ENCODE results near the gene KIRREL3. TPM values are rescaled to one million over a fixed set of nuclear protein-coding genes. Genes with fewer than 3 reads are reported as not detected.

The KIRREL3 gene
- total and polyA plus RNA-seq, 4 donors = 0.90 TPM; not detected in 3

GRCh38 chr11:126405374-126405773 is 595.2 kb downstream of the KIRREL3 start:
- Histone ChIP-seq H3K4me3 (ENCODE audit: low read length in 2 of 2) (no peak overlapping the region), H3K27ac (ENCODE audit: low read depth in 1 of 2, low read length in 2 of 2) (no peak overlapping the region), H3K27me3 (ENCODE audit: control insufficient read depth in 1 of 2, insufficient read depth in 2 of 2, low read length in 1 of 2) (no peaks in the 10 kb centered on the region), H3K4me1 (ENCODE audit: control insufficient read depth in 1 of 2, insufficient read depth in 2 of 2, low read length in 2 of 2) (no peaks in the 10 kb centered on the region), H3K9me3 (ENCODE audit: control insufficient read depth, low read length) (no peaks in the 10 kb centered on the region), H3K36me3 (ENCODE audit: control insufficient read depth in 1 of 2, insufficient read depth in 2 of 2, low read length in 1 of 2) (no peaks in the 10 kb centered on the region)
- DNase-seq = peak in 1 of 2 donors; percentile 44
- 95 to 98% methylated on average over 3 of the region's 3 CpGs for WGBS, 2 donors
- intact Hi-C loops (cut with DNase I) = no loop called here
- no peak for ATAC-seq (ENCODE audit: low FRiP score)

- Histone ChIP-seq H3K9me3 (ENCODE audit: control insufficient read depth, low read length) (no peaks in the 10 kb centered on the region), H3K27me3 (ENCODE audit: control insufficient read depth in 1 of 2, insufficient read depth in 2 of 2, low read length in 1 of 2) (no peaks in the 10 kb centered on the region), H3K4me3 (ENCODE audit: low read length in 2 of 2) (no peak overlapping the region), H3K27ac (ENCODE audit: low read depth in 1 of 2, low read length in 2 of 2) (no peak overlapping the region), H3K36me3 (ENCODE audit: control insufficient read depth in 1 of 2, insufficient read depth in 2 of 2, low read length in 1 of 2) (no peaks in the 10 kb centered on the region), H3K4me1 (ENCODE audit: control insufficient read depth in 1 of 2, insufficient read depth in 2 of 2, low read length in 2 of 2) (no peaks in the 10 kb centered on the region)
- intact Hi-C loops (cut with DNase I) = no loop called here
- DNase-seq = peak in 1 of 2 donors; percentile 12
- WGBS, 2 donors = 70 to 74% methylated on average over 5 of the region's 5 CpGs
- ATAC-seq (ENCODE audit: low FRiP score) = no peak
Observed at GRCh38 chr11:126404367-126404766, 596.2 kb downstream of the KIRREL3 start.

GRCh38 chr11:126403658-126404057 is 596.9 kb downstream of the KIRREL3 start:
- Histone ChIP-seq H3K9me3 (ENCODE audit: control insufficient read depth, low read length) (no peaks in the 10 kb centered on the region), H3K4me1 (ENCODE audit: control insufficient read depth in 1 of 2, insufficient read depth in 2 of 2, low read length in 2 of 2) (no peaks in the 10 kb centered on the region), H3K36me3 (ENCODE audit: control insufficient read depth in 1 of 2, insufficient read depth in 2 of 2, low read length in 1 of 2) (no peaks in the 10 kb centered on the region), H3K4me3 (ENCODE audit: low read length in 2 of 2) (no peak overlapping the region), H3K27me3 (ENCODE audit: control insufficient read depth in 1 of 2, insufficient read depth in 2 of 2, low read length in 1 of 2) (no peaks in the 10 kb centered on the region), H3K27ac (ENCODE audit: low read depth in 1 of 2, low read length in 2 of 2) (no peak overlapping the region)
- intact Hi-C loops (cut with DNase I) = no loop called here
- ATAC-seq (ENCODE audit: low FRiP score) (no peak), DNase-seq (peak in 1 of 2 donors; percentile 43)
- WGBS, 2 donors = 91 to 92% methylated on average over 8 of the region's 8 CpGs

- H3K27ac ChIP-seq (ENCODE audit: low read depth in 1 of 2, low read length in 2 of 2) = no peak overlapping the region
- no peak for DNase-seq
- no peaks in the 10 kb centered on the region for H3K9me3 ChIP-seq (ENCODE audit: control insufficient read depth, low read length)
- intact Hi-C loops (cut with DNase I) = no loop called here
- no peaks in the 10 kb centered on the region for H3K4me1 ChIP-seq (ENCODE audit: control insufficient read depth in 1 of 2, insufficient read depth in 2 of 2, low read length in 2 of 2)
- no peak overlapping the region for H3K4me3 ChIP-seq (ENCODE audit: low read length in 2 of 2)
- no peaks in the 10 kb centered on the region for H3K36me3 ChIP-seq (ENCODE audit: control insufficient read depth in 1 of 2, insufficient read depth in 2 of 2, low read length in 1 of 2)
- WGBS, 2 donors = 88 to 95% methylated on average over 15 of the region's 15 CpGs
- no peak for ATAC-seq (ENCODE audit: low FRiP score)
- H3K27me3 ChIP-seq (ENCODE audit: control insufficient read depth in 1 of 2, insufficient read depth in 2 of 2, low read length in 1 of 2) = no peaks in the 10 kb centered on the region
Observed at GRCh38 chr11:126403022-126403581, 597.5 kb downstream of the KIRREL3 start.

GRCh38 chr11:126400479-126400878 is 600.1 kb downstream of the KIRREL3 start:
- ATAC-seq (ENCODE audit: low FRiP score) (no peak), DNase-seq (peak in 1 of 2 donors; percentile 9)
- no peaks in the 10 kb centered on the region for H3K36me3 ChIP-seq (ENCODE audit: control insufficient read depth in 1 of 2, insufficient read depth in 2 of 2, low read length in 1 of 2)
- no peak overlapping the region for H3K4me3 ChIP-seq (ENCODE audit: low read length in 2 of 2)
- no peaks in the 10 kb centered on the region for H3K9me3 ChIP-seq (ENCODE audit: control insufficient read depth, low read length)
- no peak overlapping the region for H3K27ac ChIP-seq (ENCODE audit: low read depth in 1 of 2, low read length in 2 of 2)
- no peaks in the 10 kb centered on the region for H3K4me1 ChIP-seq (ENCODE audit: control insufficient read depth in 1 of 2, insufficient read depth in 2 of 2, low read length in 2 of 2)
- 95 to 96% methylated on average over 6 of the region's 6 CpGs for WGBS, 2 donors
- intact Hi-C loops (cut with DNase I) = no loop called here
- H3K27me3 ChIP-seq (ENCODE audit: control insufficient read depth in 1 of 2, insufficient read depth in 2 of 2, low read length in 1 of 2) = no peaks in the 10 kb centered on the region

GRCh38 chr11:126400019-126400418 is 600.6 kb downstream of the KIRREL3 start:
- H3K4me1 ChIP-seq (ENCODE audit: control insufficient read depth in 1 of 2, insufficient read depth in 2 of 2, low read length in 2 of 2) = no peaks in the 10 kb centered on the region
- no peaks in the 10 kb centered on the region for H3K27me3 ChIP-seq (ENCODE audit: control insufficient read depth in 1 of 2, insufficient read depth in 2 of 2, low read length in 1 of 2)
- no peak overlapping the region for H3K27ac ChIP-seq (ENCODE audit: low read depth in 1 of 2, low read length in 2 of 2)
- H3K9me3 ChIP-seq (ENCODE audit: control insufficient read depth, low read length) = no peaks in the 10 kb centered on the region
- no peaks in the 10 kb centered on the region for H3K36me3 ChIP-seq (ENCODE audit: control insufficient read depth in 1 of 2, insufficient read depth in 2 of 2, low read length in 1 of 2)
- no peak overlapping the region for H3K4me3 ChIP-seq (ENCODE audit: low read length in 2 of 2)
- ATAC-seq (ENCODE audit: low FRiP score) (no peak), DNase-seq (no peak)
- intact Hi-C loops (cut with DNase I) = no loop called here

GRCh38 chr11:126398721-126399120 is 601.8 kb downstream of the KIRREL3 start:
- H3K27me3 ChIP-seq (ENCODE audit: control insufficient read depth in 1 of 2, insufficient read depth in 2 of 2, low read length in 1 of 2) = no peaks in the 10 kb centered on the region
- intact Hi-C loops (cut with DNase I) = no loop called here
- ATAC-seq (ENCODE audit: low FRiP score) (no peak), DNase-seq (peak in 1 of 2 donors; percentile 26)
- no peaks in the 10 kb centered on the region for H3K4me1 ChIP-seq (ENCODE audit: control insufficient read depth in 1 of 2, insufficient read depth in 2 of 2, low read length in 2 of 2)
- no peak overlapping the region for H3K27ac ChIP-seq (ENCODE audit: low read depth in 1 of 2, low read length in 2 of 2)
- 95 to 100% methylated on average over 1 of the region's 1 CpG for WGBS, 2 donors
- H3K4me3 ChIP-seq (ENCODE audit: low read length in 2 of 2) = no peak overlapping the region
- H3K36me3 ChIP-seq (ENCODE audit: control insufficient read depth in 1 of 2, insufficient read depth in 2 of 2, low read length in 1 of 2) = no peaks in the 10 kb centered on the region
- no peaks in the 10 kb centered on the region for H3K9me3 ChIP-seq (ENCODE audit: control insufficient read depth, low read length)

GRCh38 chr11:126398296-126398695 is 602.3 kb downstream of the KIRREL3 start:
- Histone ChIP-seq H3K27ac (ENCODE audit: low read depth in 1 of 2, low read length in 2 of 2) (no peak overlapping the region), H3K4me3 (ENCODE audit: low read length in 2 of 2) (no peak overlapping the region), H3K36me3 (ENCODE audit: control insufficient read depth in 1 of 2, insufficient read depth in 2 of 2, low read length in 1 of 2) (no peaks in the 10 kb centered on the region), H3K27me3 (ENCODE audit: control insufficient read depth in 1 of 2, insufficient read depth in 2 of 2, low read length in 1 of 2) (no peaks in the 10 kb centered on the region), H3K4me1 (ENCODE audit: control insufficient read depth in 1 of 2, insufficient read depth in 2 of 2, low read length in 2 of 2) (no peaks in the 10 kb centered on the region), H3K9me3 (ENCODE audit: control insufficient read depth, low read length) (no peaks in the 10 kb centered on the region)
- ATAC-seq (ENCODE audit: low FRiP score) (no peak), DNase-seq (peak in 1 of 2 donors; percentile 12)
- intact Hi-C loops (cut with DNase I) = no loop called here
- 96 to 97% methylated on average over 4 of the region's 4 CpGs for WGBS, 2 donors

- DNase-seq = no peak
Observed at GRCh38 chr11:126396965-126397364, 603.6 kb downstream of the KIRREL3 start.

More at GRCh38 chr11:126396965-126397364, 603.6 kb downstream of the KIRREL3 start:
- Histone ChIP-seq H3K4me1 (ENCODE audit: control insufficient read depth in 1 of 2, insufficient read depth in 2 of 2, low read length in 2 of 2) (no peaks in the 10 kb centered on the region), H3K36me3 (ENCODE audit: control insufficient read depth in 1 of 2, insufficient read depth in 2 of 2, low read length in 1 of 2) (no peaks in the 10 kb centered on the region), H3K27me3 (ENCODE audit: control insufficient read depth in 1 of 2, insufficient read depth in 2 of 2, low read length in 1 of 2) (no peaks in the 10 kb centered on the region), H3K27ac (ENCODE audit: low read depth in 1 of 2, low read length in 2 of 2) (no peak overlapping the region), H3K4me3 (ENCODE audit: low read length in 2 of 2) (no peak overlapping the region), H3K9me3 (ENCODE audit: control insufficient read depth, low read length) (no peaks in the 10 kb centered on the region)
- intact Hi-C loops (cut with DNase I) = no loop called here
- WGBS, 2 donors = 93 to 95% methylated on average over 4 of the region's 4 CpGs
- ATAC-seq (ENCODE audit: low FRiP score) = no peak
